ENCODE results near the gene CALML4. TPM values are rescaled to one million over a fixed set of nuclear protein-coding genes. Genes with fewer than 3 reads are reported as not detected.
"Not testable (repeated sequence)": the region's sequence is repeated elsewhere in the genome, so short reads cannot be mapped to it uniquely, and the experiment has no call there.

CALML4 gene
- total RNA-seq, 1 donor from 2014 or later = 0.91 TPM

- FAIRE-seq = no peak
- TF ChIP-seq CTCF (IDR thresholded peaks at IDR 0.05; ENCODE audit: insufficient read depth, low read depth, low read length) (no peak), EZH2 (IDR thresholded peaks at IDR 0.05; ENCODE audit: insufficient read depth, low read length) (no peak)
Measured at GRCh38 chr15:68175526-68175925, 29.6 kb downstream of the CALML4 start.

GRCh38 chr15:68173119-68173518, 32.0 kb downstream of the CALML4 start:
- TF ChIP-seq CTCF (IDR thresholded peaks at IDR 0.05; ENCODE audit: insufficient read depth, low read depth, low read length) = no peak
- TF ChIP-seq EZH2 (IDR thresholded peaks at IDR 0.05; ENCODE audit: insufficient read depth, low read length) = no peak
- no peak overlapping the region for H3K9ac ChIP-seq (ENCODE audit: low read length)
- DNase-seq (ENCODE audit: low read depth) (no peak), FAIRE-seq (no peak)
- Mint-ChIP-seq H3K27ac (ENCODE audit: unreplicated experiment) (no peak overlapping the region), H3K4me3 (ENCODE audit: unreplicated experiment) (no peak overlapping the region), H3K4me1 (ENCODE audit: low read depth, unreplicated experiment) (peaks cover under 1% of the 10 kb centered on the region), H3K9me3 (ENCODE audit: unreplicated experiment) (no peaks in the 10 kb centered on the region), H3K36me3 (ENCODE audit: low read depth, unreplicated experiment) (no peaks in the 10 kb centered on the region), H3K27me3 (ENCODE audit: low read depth, unreplicated experiment) (no peaks in the 10 kb centered on the region)
- H3K4me1 ChIP-seq (ENCODE audit: insufficient read depth, low read length) = peaks cover 3% of the 10 kb centered on the region
- no peak overlapping the region for H3K4me2 ChIP-seq (ENCODE audit: low read length)
- H3K4me3 ChIP-seq (ENCODE audit: insufficient read depth, low read depth, low read length) = no peak overlapping the region
- no peaks in the 10 kb centered on the region for H3K79me2 ChIP-seq (ENCODE audit: insufficient read depth, low read length)
- peaks cover 7% of the 10 kb centered on the region for H4K20me1 ChIP-seq (ENCODE audit: insufficient read depth, low read length)
- H3K9me3 ChIP-seq (ENCODE audit: insufficient read depth, low read depth, low read length) = no peaks in the 10 kb centered on the region
- H3K36me3 ChIP-seq (ENCODE audit: insufficient read depth, low read length) = peaks cover 14% of the 10 kb centered on the region
- H2AFZ ChIP-seq (ENCODE audit: low read depth, low read length) = no peak overlapping the region
- H3K27ac ChIP-seq (ENCODE audit: low read depth, low read length) = no peak overlapping the region
- H3K27me3 ChIP-seq (ENCODE audit: insufficient read depth, low read length) = no peaks in the 10 kb centered on the region

More at GRCh38 chr15:68175526-68175925, 29.6 kb downstream of the CALML4 start:
- H3K27ac Mint-ChIP-seq (ENCODE audit: unreplicated experiment) = no peak overlapping the region
- no peak overlapping the region for H3K9ac ChIP-seq (ENCODE audit: low read length)
- no peaks in the 10 kb centered on the region for H3K36me3 Mint-ChIP-seq (ENCODE audit: low read depth, unreplicated experiment)
- H3K4me3 Mint-ChIP-seq (ENCODE audit: unreplicated experiment) = no peak overlapping the region
- peaks cover 14% of the 10 kb centered on the region for H3K36me3 ChIP-seq (ENCODE audit: insufficient read depth, low read length)
- DNase-seq (ENCODE audit: low read depth) = no peak
- no peaks in the 10 kb centered on the region for H3K27me3 Mint-ChIP-seq (ENCODE audit: low read depth, unreplicated experiment)
- no peak overlapping the region for H3K4me3 ChIP-seq (ENCODE audit: insufficient read depth, low read depth, low read length)
- H2AFZ ChIP-seq (ENCODE audit: low read depth, low read length) = no peak overlapping the region
- no peaks in the 10 kb centered on the region for H3K27me3 ChIP-seq (ENCODE audit: insufficient read depth, low read length)
- H3K9me3 ChIP-seq (ENCODE audit: insufficient read depth, low read depth, low read length) = no peaks in the 10 kb centered on the region
- H3K9me3 Mint-ChIP-seq (ENCODE audit: unreplicated experiment) = no peaks in the 10 kb centered on the region
- no peak overlapping the region for H3K4me2 ChIP-seq (ENCODE audit: low read length)
- H3K4me1 Mint-ChIP-seq (ENCODE audit: low read depth, unreplicated experiment) = peaks cover 2% of the 10 kb centered on the region
- no peak overlapping the region for H3K27ac ChIP-seq (ENCODE audit: low read depth, low read length)
- no peaks in the 10 kb centered on the region for H3K79me2 ChIP-seq (ENCODE audit: insufficient read depth, low read length)
- H3K4me1 ChIP-seq (ENCODE audit: insufficient read depth, low read length) = peaks cover 3% of the 10 kb centered on the region
- H4K20me1 ChIP-seq (ENCODE audit: insufficient read depth, low read length) = peaks cover 7% of the 10 kb centered on the region

GRCh38 chr15:68172037-68172436, 33.1 kb downstream of the CALML4 start:
- H3K27ac Mint-ChIP-seq (ENCODE audit: unreplicated experiment); H3K36me3 Mint-ChIP-seq (ENCODE audit: low read depth, unreplicated experiment); DNase-seq (ENCODE audit: low read depth); H3K27me3 Mint-ChIP-seq (ENCODE audit: low read depth, unreplicated experiment); H3K79me2 ChIP-seq (ENCODE audit: insufficient read depth, low read length); H3K36me3 ChIP-seq (ENCODE audit: insufficient read depth, low read length); H3K4me1 Mint-ChIP-seq (ENCODE audit: low read depth, unreplicated experiment); FAIRE-seq; H3K9me3 ChIP-seq (ENCODE audit: insufficient read depth, low read depth, low read length); H4K20me1 ChIP-seq (ENCODE audit: insufficient read depth, low read length); H2AFZ ChIP-seq (ENCODE audit: low read depth, low read length); H3K27me3 ChIP-seq (ENCODE audit: insufficient read depth, low read length); H3K4me3 Mint-ChIP-seq (ENCODE audit: unreplicated experiment); H3K9ac ChIP-seq (ENCODE audit: low read length); H3K4me2 ChIP-seq (ENCODE audit: low read length); H3K9me3 Mint-ChIP-seq (ENCODE audit: unreplicated experiment); H3K4me3 ChIP-seq (ENCODE audit: insufficient read depth, low read depth, low read length); H3K27ac ChIP-seq (ENCODE audit: low read depth, low read length); H3K4me1 ChIP-seq (ENCODE audit: insufficient read depth, low read length): not testable (repeated sequence)
